Measurements from ENCODE around the gene HPSE2.

DNA sequence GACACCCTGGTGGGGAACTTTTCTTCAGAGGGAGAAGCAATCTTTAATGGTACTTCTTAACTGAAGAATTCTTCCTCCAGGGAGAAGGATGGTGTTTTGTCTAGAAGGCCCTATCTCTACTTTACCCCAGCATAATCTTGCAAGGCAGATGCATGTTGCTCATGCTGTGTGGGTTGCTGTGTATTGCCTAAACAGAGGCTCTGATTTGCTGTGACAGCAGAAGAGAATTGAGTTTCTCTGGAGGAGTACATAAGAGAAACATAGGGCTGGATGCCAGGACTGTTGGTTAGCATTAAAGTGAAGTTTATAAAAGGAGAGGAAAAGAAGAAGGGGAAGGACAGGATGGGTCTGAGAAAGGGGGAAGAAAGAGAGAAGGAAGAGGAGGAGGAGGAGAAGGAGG, 540.8 kb downstream of the HPSE2 start:
- TF ChIP-seq POLR2AphosphoS5 (IDR thresholded peaks at IDR 0.05; ENCODE audit: low read depth, low read length) = no peak
- TF ChIP-seq, protein P1, sequence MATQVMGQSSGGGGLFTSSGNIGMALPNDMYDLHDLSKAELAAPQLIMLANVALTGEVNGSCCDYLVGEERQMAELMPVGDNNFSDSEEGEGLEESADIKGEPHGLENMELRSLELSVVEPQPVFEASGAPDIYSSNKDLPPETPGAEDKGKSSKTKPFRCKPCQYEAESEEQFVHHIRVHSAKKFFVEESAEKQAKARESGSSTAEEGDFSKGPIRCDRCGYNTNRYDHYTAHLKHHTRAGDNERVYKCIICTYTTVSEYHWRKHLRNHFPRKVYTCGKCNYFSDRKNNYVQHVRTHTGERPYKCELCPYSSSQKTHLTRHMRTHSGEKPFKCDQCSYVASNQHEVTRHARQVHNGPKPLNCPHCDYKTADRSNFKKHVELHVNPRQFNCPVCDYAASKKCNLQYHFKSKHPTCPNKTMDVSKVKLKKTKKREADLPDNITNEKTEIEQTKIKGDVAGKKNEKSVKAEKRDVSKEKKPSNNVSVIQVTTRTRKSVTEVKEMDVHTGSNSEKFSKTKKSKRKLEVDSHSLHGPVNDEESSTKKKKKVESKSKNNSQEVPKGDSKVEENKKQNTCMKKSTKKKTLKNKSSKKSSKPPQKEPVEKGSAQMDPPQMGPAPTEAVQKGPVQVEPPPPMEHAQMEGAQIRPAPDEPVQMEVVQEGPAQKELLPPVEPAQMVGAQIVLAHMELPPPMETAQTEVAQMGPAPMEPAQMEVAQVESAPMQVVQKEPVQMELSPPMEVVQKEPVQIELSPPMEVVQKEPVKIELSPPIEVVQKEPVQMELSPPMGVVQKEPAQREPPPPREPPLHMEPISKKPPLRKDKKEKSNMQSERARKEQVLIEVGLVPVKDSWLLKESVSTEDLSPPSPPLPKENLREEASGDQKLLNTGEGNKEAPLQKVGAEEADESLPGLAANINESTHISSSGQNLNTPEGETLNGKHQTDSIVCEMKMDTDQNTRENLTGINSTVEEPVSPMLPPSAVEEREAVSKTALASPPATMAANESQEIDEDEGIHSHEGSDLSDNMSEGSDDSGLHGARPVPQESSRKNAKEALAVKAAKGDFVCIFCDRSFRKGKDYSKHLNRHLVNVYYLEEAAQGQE (IDR thresholded peaks at IDR 0.05; ENCODE audit: insufficient read depth in 1 of 2, low read depth in 2 of 2, low read length in 2 of 2) = no peak
- no peak for TF ChIP-seq TAF1 (IDR thresholded peaks at IDR 0.05; ENCODE audit: borderline replicate concordance, insufficient read depth, low read length)

Data from PFSK-1 (cell line).